K562 (cell line): Measurements from ENCODE around the gene PRKCSH. TPM values are rescaled to one million over a fixed set of nuclear protein-coding genes. Genes with fewer than 3 reads are reported as not detected.
A peak's percentile ranks its signal among the peaks of the same experiment; 100 is the strongest.

Experiments
- ARID3A ChIP-seq: IDR thresholded peaks from 2 replicates; pipeline ENCODE4 v1.6.1; 2012; ENCODE audit warnings: low read depth, low read length, improper control_type of control experiment, borderline replicate concordance
- BCL6 ChIP-seq: fragments of 250-450 bp; sonication (Bioruptor Pico); IDR thresholded peaks from 2 replicates; pipeline ENCODE4 v1.4.0; 2020
- COPS2 ChIP-seq: fragments of 450-650 bp; conservative IDR thresholded peaks from 2 replicates; pipeline ENCODE4 v1.6.1; 2016; ENCODE audit warnings: mild to moderate bottlenecking, moderate library complexity
- E2F8 ChIP-seq: fragments of 450-650 bp; IDR thresholded peaks from 2 replicates; pipeline ENCODE4 v1.7.1; 2018; ENCODE audit warnings: mild to moderate bottlenecking, low read depth; ENCODE audit not compliant: partially characterized antibody
- EGR1 ChIP-seq: fragments of 450-650 bp; conservative IDR thresholded peaks from 2 replicates; pipeline ENCODE4 v1.6.1; 2017; ENCODE audit warnings: mild to moderate bottlenecking
- FOXA3 ChIP-seq, 2 experiments: fragments of 450-650 bp in 1 of 2; sonication (generic) in 1 of 2; formaldehyde crosslinking; IDR thresholded peaks in 1 of 2; conservative IDR thresholded peaks in 1 of 2; 2 replicates each; pipeline versions ENCODE4 v1.4.0 to v1.8.0; 2020 to 2022; ENCODE audit warnings: mild to moderate bottlenecking in 2 of 2, missing genetic modification reagents in 1 of 2
- FOXK2 ChIP-seq, 2 experiments: fragments of 450-650 bp; IDR thresholded peaks in 1 of 2; conservative IDR thresholded peaks in 1 of 2; 2 replicates each; pipeline ENCODE4 v1.6.1; 2016; ENCODE audit warnings: low read depth in 2 of 2, mild to moderate bottlenecking in 1 of 2
- GABPA ChIP-seq: fragments of 200-800 bp; sonication (Bioruptor generic); conservative IDR thresholded peaks from 2 replicates; pipeline ENCODE4 v1.6.1; 2016; ENCODE audit warnings: low read depth, missing genetic modification characterization, missing compliant biosample characterization
- HEY1 ChIP-seq: fragments of 250-450 bp; sonication (Bioruptor Pico); IDR thresholded peaks from 2 replicates; pipeline ENCODE4 v1.5.0; 2020; ENCODE audit warnings: mild to moderate bottlenecking, moderate library complexity, borderline replicate concordance
- JUND ChIP-seq, 2 experiments: IDR thresholded peaks; 2 replicates in 1 of 2; 3 replicates in 1 of 2; pipeline ENCODE4 v1.6.1; 2011; ENCODE audit warnings: borderline replicate concordance in 2 of 2, low read depth in 2 of 2, low read length in 2 of 2, improper control_type of control experiment in 1 of 2, missing biosample characterization in 1 of 2, missing genetic modification characterization in 1 of 2, missing genetic modification reagents in 1 of 2
- KLF16 ChIP-seq: IDR thresholded peaks from 2 replicates; pipeline ENCODE4 v1.6.1; 2016; ENCODE audit warnings: antibody characterized with exemption
- LARP7 ChIP-seq: fragments of 450-650 bp; IDR thresholded peaks from 2 replicates; pipeline ENCODE4 v1.6.1; 2016
- MAFK ChIP-seq: IDR thresholded peaks from 2 replicates; pipeline ENCODE4 v1.6.1; 2011; ENCODE audit warnings: low read length, improper control_type of control experiment
- MAX ChIP-seq: sonication (generic); formaldehyde crosslinking; IDR thresholded peaks from 2 replicates; pipeline ENCODE4 v1.9.0; 2022; ENCODE audit warnings: mild to moderate bottlenecking, missing genetic modification reagents
- MECOM ChIP-seq: fragments of 250-450 bp; sonication (Bioruptor Pico); IDR thresholded peaks from 2 replicates; pipeline ENCODE4 v1.8.0; 2022; ENCODE audit warnings: inconsistent platforms
- MTF1 ChIP-seq: fragments of 250-450 bp; sonication (Bioruptor Pico); IDR thresholded peaks from 2 replicates; pipeline ENCODE4 v1.9.0; 2021; ENCODE audit warnings: moderate library complexity, mild to moderate bottlenecking, inconsistent platforms, borderline replicate concordance
- NFXL1 ChIP-seq: fragments of 450-650 bp; formaldehyde crosslinking; IDR thresholded peaks from 2 replicates; pipeline ENCODE4 v1.4.0; 2021; ENCODE audit warnings: mild to moderate bottlenecking
- RBM17 ChIP-seq: fragments of 200-400 bp; formaldehyde crosslinking; IDR thresholded peaks from 2 replicates; pipeline ENCODE4 v1.6.1; 2017; ENCODE audit warnings: low read depth, mild to moderate bottlenecking, low read length, borderline replicate concordance
- SMAD3 ChIP-seq: fragments of 450-650 bp; formaldehyde crosslinking; conservative IDR thresholded peaks from 2 replicates; pipeline ENCODE4 v1.4.0; 2020; ENCODE audit warnings: mild to moderate bottlenecking
- TAL1 ChIP-seq: fragments of 450-650 bp; IDR thresholded peaks from 2 replicates; pipeline ENCODE4 v1.6.1; 2016; ENCODE audit warnings: mild to moderate bottlenecking
- TEAD2 ChIP-seq: fragments of 450-650 bp; IDR thresholded peaks from 2 replicates; pipeline ENCODE4 v1.6.1; 2016; ENCODE audit warnings: missing genetic modification characterization, control low read depth, missing compliant biosample characterization
- U2AF2 ChIP-seq: fragments of 200-400 bp; formaldehyde crosslinking; optimal IDR thresholded peaks from 2 replicates; pipeline ENCODE3; 2017; ENCODE audit warnings: low read depth, mild to moderate bottlenecking, low read length
- ZKSCAN8 ChIP-seq: fragments of 200-800 bp; sonication (Bioruptor generic); IDR thresholded peaks from 2 replicates; pipeline ENCODE4 v1.6.1; 2016; ENCODE audit warnings: missing genetic modification characterization, missing compliant biosample characterization
- ZNF274 ChIP-seq: IDR thresholded peaks from 2 replicates; pipeline ENCODE4 v1.6.1; 2011; ENCODE audit warnings: low read depth, mild to moderate bottlenecking, low read length, moderate library complexity, borderline replicate concordance
- ZNF347 ChIP-seq: fragments of 450-650 bp; formaldehyde crosslinking; IDR thresholded peaks from 2 replicates; pipeline ENCODE4 v1.4.0; 2020; ENCODE audit warnings: low read depth, mild to moderate bottlenecking, moderate library complexity
- polyA plus RNA-seq, 8 experiments: library from polyadenylated mRNA; depleted of rRNA in 4 of 8; stranded (reverse) in 5 of 8; unstranded in 3 of 8; fragments of >200 nt; fragmentation: Nextera tagmentation in 2 of 8; fragmentation: Illumina TruSeq in 1 of 8; extraction: Ambion mirVana in 2 of 8; extraction: Trizol in 1 of 8; gene quantifications; 2 replicates each; pipeline versions ENCODE4 v1.2.1 to v1.2.3, GENCODE V29; 2011 to 2014; ENCODE audit warnings: inconsistent platforms in 1 of 8, missing spikeins in 1 of 8
- total RNA-seq, 7 experiments: library from RNA; depleted of rRNA in 6 of 7; stranded (reverse); fragments of >200 nt in 6 of 7; fragmentation: Illumina TruSeq in 2 of 7; extraction: Trizol in 2 of 7; gene quantifications; 2 replicates each; pipeline versions ENCODE4 v1.2.1 to v1.2.3, GENCODE V29; 2011 to 2021; ENCODE audit warnings: low replicate concordance in 1 of 7

The PRKCSH gene
- total and polyA plus RNA-seq, 9 of the 15 experiments (the other 6 are each of a cell fraction or from before 2014, with no cell fraction given), result 2.3 to 297 (median 48.1) TPM

- TF ChIP-seq GABPA (tag) (no peak), ARID3A (no peak), TAL1 (no peak), NFXL1 (CRISPR knock-in tag) (no peak), MECOM (no peak), FOXK2 (conservative IDR thresholded peaks at IDR 0.05 in 1 of 2, IDR thresholded peaks at IDR 0.05 in 1 of 2; ENCODE audit: low read depth in 2 of 2) (no peak), U2AF2 (no peak), MAFK (no peak; the same call in none of the 2 replicates), EGR1 (no peak), BCL6 (CRISPR knock-in tag) (no peak), MTF1 (CRISPR knock-in tag) (no peak), TEAD2 (tag) (no peak), JUND (IDR thresholded peaks at IDR 0.05; ENCODE audit: borderline replicate concordance, low read depth, low read length) (peak; percentile 93), JUND (tag; IDR thresholded peaks at IDR 0.05; ENCODE audit: borderline replicate concordance, low read depth, low read length) (peak; percentile 90; the same call in 2 of the 3 replicates), RBM17 (no peak), KLF16 (0 out of 2 replicates have a peak, but pooled peaks have one; percentile 36), E2F8 (no peak), FOXA3 (CRISPR knock-in tag; conservative IDR thresholded peaks at IDR 0.05 in 1 of 2, IDR thresholded peaks at IDR 0.05 in 1 of 2) (0 out of 4 replicates have a peak, but pooled peaks of 1 of the 2 experiments have one; percentile 46), ZKSCAN8 (CRISPR knock-in tag) (no peak), SMAD3 (no peak), MAX (peak; percentile 30; the same call in 1 of the 2 replicates), ZNF274 (no peak), LARP7 (no peak), ZNF347 (CRISPR knock-in tag) (no peak), HEY1 (CRISPR knock-in tag) (no peak), COPS2 (no peak)
Observed at GRCh38 chr19:11496391-11497163, 61.1 kb downstream of the PRKCSH start (continued).
